ENCODE data around the gene ZKSCAN1.

Gene ZKSCAN1

DNA sequence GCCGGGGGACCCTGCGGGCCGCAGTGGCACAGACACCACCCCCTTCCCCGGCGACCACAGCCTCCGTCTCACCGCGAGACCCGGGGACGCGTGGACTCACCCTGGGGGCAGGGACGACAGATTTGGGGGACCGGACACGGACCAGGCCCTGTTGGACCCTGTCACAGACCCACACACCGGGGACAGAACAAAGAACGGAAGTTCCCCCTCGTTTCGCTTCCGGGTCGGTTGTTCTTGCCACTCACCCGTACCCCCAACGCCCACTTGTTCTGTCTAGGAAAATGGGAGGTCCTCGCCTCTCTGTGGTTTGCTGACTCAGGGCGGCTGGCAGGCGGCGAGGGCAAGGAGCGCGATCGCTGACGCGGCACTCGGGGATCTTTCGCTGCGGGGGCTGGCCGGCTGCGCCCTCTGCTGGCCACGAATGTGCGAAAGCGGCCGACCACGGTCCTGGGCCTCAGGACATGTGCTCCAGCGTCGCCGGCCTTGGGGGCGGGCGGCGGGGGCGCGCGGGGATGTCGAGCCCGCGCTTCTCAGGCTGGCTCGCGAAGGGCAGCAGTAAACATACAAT lies 66.2 kb downstream of the ZKSCAN1 start, which contains the start of gene ZNF3:
Gene ZNF3 (minus strand): TSS at position 189 of the 568 bp plus-strand sequence. CDS start 4,366 bp downstream, outside the sequence.
- DNase-seq, result peak; percentile 97

DNA sequence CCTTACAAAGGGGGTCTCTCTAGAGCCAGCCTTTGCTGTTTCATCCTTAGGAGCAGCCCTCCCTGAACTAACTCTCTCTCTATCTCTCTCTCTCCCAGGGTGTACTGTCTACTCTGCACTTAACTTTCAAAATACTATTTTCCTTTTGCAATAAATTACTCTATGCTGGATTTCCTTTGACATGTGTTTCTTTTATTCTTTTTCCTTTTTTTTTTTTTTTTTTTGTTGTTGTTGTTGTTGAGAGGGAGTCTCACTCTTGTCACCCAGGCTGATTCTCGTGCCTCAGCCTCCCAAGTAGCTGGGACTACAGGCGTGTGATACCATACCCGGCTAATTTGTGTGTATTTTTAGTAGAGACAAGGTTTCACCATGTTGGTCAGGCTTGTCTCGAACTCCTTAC lies 67.6 kb downstream of the ZKSCAN1 start:
- no peak for DNase-seq

DNA sequence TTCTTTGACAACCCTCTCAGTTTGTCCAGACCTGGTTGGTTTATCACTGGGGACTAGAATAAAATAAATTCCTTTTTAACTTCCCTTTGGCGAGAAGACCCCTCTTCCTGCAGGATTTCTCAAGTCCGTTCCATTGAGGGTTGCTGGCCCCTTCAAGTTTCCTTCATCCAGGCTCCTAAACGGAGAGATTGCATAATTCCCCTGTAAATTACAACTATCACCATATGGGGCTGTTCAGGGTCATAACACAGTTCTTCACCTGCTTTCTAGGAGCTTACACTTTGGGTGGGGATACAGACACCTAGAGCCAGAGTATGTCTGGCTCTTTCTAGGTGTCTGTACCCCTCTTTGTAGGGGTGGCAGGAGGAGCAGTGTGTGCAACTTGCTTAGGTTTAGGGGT lies 70.1 kb downstream of the ZKSCAN1 start:
- DNase-seq, result no peak

DNA sequence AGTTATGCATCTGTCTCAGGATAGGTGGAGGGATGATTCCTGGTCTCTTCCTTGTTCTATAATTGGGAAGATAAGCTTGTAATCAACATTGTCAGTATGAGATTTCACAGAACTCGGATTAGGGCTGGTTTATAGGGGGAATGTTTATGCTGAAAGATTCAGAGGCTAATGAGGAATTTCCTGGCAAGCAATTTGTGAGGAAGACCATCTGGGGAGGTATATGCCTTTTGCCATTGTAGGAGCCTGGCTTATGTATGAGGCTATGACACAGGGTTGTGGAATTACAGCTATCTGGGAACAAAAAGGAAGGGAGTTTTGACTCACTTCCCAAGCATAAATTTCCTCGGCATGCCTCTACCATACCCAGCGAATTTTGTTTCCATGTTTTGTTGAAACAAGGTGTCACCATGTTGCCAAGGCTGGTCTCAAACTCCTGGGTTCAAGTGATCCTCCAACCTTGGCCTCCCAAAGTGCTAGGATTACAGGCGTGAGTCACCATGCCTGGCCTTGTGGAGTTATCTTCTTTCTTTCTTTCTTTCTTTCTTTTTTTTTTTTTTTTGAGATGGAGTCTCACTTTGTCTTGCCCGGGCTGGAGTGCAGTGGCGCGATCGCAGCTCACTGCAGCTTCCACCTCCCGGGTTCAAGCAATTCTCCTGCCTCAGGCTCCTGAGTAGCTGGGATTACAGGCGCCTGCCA lies 71.8 kb downstream of the ZKSCAN1 start:
- DNase-seq, result no peak

DNA sequence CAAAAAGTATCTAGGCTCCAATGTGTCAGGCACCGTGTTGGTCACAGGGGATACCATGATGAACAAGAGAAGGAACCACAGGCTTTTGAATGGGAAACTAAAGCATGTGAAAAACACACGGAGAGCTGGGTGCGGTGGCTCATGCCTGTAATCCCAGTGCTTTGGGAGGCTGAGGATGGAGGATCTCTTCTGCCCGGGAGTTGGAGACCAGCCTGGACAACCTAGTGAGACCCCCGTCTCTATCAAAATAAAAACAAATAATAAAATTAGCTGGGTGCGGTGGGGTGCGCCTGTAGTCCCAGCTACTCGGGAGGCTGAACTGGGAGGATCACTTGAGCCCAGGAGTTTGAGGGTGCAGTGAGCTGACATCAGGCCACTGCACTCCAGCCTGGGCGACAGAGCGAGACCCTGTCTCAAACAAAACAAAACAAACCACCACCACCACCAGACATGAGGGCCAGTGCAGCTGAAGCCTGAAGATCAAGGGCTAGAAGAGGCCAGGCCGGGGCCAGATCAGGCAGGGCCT lies 72.8 kb downstream of the ZKSCAN1 start:
- DNase-seq, result no peak

DNA sequence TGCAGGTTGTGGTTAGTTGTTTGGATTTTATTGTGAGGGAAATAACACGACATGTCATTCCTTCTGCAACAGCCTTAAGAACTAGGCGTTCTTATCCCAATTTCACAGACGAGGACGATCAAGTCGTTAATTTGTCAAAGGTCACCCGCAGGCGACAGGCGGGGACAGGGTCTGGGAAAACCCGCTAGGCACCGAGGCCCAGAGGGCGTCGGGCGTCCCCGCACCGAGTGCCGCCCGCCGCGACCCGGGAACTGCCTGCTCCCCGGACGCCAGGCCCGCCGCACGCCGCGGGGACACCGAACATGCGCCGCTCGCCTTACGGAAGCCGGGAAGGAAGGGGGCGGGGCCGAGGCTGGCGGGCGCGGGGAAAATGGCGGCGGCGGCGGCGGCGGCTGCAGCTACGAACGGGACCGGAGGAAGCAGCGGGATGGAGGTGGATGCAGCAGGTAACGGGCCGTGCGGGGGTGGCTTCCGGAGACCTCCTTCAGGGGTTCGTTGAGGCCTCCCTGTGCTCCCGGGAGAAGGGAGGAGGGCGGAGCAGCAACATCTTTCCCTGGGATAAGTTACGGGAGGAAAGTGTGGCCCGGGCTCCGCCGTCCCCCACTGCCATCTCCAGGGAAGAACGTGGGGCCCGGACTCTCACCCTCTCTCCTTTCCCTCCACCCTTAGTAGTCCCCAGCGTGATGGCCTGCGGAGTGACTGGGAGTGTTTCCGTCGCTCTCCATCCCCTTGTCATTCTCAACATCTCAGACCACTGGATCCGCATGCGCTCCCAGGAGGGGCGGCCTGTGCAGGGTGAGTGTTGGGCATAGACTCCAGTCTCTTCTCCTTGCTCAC lies 73.4 kb downstream of the ZKSCAN1 start, which contains the start of gene COPS6:
Gene COPS6 (plus strand): TSS at position 349 of the 837 bp plus-strand sequence. CDS start 22 bp downstream, at position 371.
- peak; percentile 77 for DNase-seq

DNA sequence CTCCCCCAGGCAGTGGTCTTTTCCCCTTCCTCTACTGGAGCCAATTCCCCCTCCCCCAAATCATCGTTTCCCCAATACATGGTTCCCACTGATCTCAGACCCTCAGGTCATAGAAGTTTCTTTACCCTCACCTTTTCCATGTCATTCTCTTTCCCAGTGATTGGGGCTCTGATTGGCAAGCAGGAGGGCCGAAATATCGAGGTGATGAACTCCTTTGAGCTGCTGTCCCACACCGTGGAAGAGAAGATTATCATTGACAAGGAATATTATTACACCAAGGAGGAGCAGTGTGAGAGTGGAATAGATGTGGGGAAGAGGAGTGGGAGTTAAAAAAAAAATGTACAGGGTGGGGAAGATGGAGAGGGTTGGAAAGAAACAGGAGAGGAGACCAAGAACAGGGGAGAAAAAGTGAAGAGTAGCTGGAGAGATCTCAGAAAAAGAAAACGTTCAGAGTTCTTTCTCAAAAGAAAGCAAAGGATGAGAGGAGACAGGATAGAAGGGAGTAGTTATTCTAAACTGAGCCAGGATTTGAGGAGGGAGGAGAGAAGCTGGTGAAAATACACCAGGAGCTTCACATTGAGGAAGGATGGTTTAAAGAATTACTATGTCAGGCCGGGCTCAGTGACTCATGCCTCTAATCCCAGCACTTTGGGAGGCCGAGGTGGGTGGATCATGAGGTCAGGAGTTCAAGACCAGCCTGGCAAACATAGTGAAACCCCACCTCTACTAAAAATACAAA lies 74.2 kb downstream of the ZKSCAN1 start:
- no peak for DNase-seq

DNA sequence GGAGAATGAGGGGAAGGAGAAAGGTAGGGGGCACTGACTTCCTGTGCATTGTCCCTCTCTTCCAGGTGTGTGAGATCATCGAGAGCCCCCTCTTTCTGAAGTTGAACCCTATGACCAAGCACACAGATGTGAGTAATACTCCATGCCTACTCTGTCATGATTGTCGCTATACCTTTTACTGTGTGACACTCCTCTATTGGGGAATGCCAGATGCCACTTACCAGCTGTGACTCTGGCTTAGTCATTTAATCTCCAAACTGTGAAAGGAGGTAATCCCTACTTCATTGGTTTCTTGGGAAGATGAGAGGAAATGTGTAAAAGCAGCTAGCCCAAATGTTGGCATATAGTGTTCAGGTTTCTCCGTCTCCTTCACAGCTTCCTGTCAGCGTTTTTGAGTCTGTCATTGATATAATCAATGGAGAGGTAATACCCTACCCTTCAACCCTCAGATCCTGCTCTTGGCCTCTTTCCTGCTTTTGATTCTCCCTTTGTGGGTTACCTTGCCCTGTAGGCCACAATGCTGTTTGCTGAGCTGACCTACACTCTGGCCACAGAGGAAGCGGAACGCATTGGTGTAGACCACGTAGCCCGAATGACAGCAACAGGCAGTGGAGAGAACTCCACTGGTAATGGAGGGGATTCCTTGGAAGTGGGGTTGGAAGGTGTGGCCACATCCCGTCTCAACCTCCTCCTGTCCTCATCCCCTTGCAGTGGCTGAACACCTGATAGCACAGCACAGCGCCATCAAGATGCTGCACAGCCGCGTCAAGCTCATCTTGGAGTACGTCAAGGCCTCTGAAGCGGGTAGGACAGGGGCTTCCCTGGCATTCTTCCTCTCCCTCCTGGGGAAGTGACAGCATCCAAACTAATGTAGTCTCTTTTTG lies 75.4 kb downstream of the ZKSCAN1 start:
- DNase-seq, result no peak
